GM23338 (cell line): ENCODE measurements around the gene SNX5. TPM values are rescaled to one million over a fixed set of nuclear protein-coding genes. Genes with fewer than 3 reads are reported as not detected.

Experiments used
- ATAC-seq: fragments of 200-7000 bp; cut with Tn5 transposase; 3 replicates; pipeline ENCODE4 v1.9.1; 2020
- DNase-seq: peaks from one replicate; pipeline ENCODE4 v3.0.0-alpha.2; 2015; ENCODE audit warnings: low spot score
- H2AFZ ChIP-seq: fragments of 200-600 bp; sonication (generic); 2 replicates; pipeline ENCODE4 v1.8.0; 2016; ENCODE audit warnings: antibody characterized with exemption, mild to moderate bottlenecking, moderate library complexity
- H3F3A ChIP-seq: fragments of 200-600 bp; sonication (generic); replicated peaks from 2 replicates; pipeline ENCODE4 v1.8.0; 2017; ENCODE audit warnings: antibody characterized with exemption, mixed run types, low read depth
- H3K27ac ChIP-seq: fragments of 200-600 bp; sonication (generic); 2 replicates; pipeline ENCODE4 v1.6.1; 2016; ENCODE audit warnings: low read depth
- H3K27me3 ChIP-seq: fragments of 200-600 bp; sonication (generic); 2 replicates; pipeline ENCODE4 v1.8.0; 2016; ENCODE audit warnings: mild to moderate bottlenecking, mixed run types, moderate library complexity; ENCODE audit not compliant: insufficient read depth
- H3K36me3 ChIP-seq: fragments of 200-600 bp; sonication (generic); 2 replicates; pipeline ENCODE4 v1.8.0; 2016; ENCODE audit warnings: mild to moderate bottlenecking; ENCODE audit not compliant: insufficient read depth
- H3K4me1 ChIP-seq: fragments of 200-600 bp; sonication (generic); 2 replicates; pipeline ENCODE4 v1.8.0; 2016; ENCODE audit warnings: mild to moderate bottlenecking, moderate library complexity; ENCODE audit not compliant: insufficient read depth
- H3K4me2 ChIP-seq: fragments of 200-600 bp; sonication (generic); 2 replicates; pipeline ENCODE4 v1.7.1; 2017; ENCODE audit warnings: mixed run types
- H3K4me3 ChIP-seq: fragments of 200-600 bp; sonication (generic); 2 replicates; pipeline ENCODE4 v1.6.1; 2016; ENCODE audit warnings: mixed run types
- H3K79me2 ChIP-seq: fragments of 200-600 bp; sonication (generic); replicated peaks from 2 replicates; pipeline ENCODE4 v1.8.0; 2017; ENCODE audit warnings: mild to moderate bottlenecking; ENCODE audit not compliant: insufficient read depth
- H3K9me2 ChIP-seq: fragments of 200-600 bp; sonication (generic); 2 replicates; pipeline ENCODE4 v1.8.0; 2017; ENCODE audit not compliant: insufficient read depth
- H4K20me1 ChIP-seq: fragments of 200-600 bp; sonication (generic); replicated peaks from 2 replicates; pipeline ENCODE4 v1.8.0; 2017; ENCODE audit warnings: mild to moderate bottlenecking; ENCODE audit not compliant: insufficient read depth
- H3K27ac Mint-ChIP-seq: 2 replicates; pipeline ENCODE4 v1.8.0; 2020; ENCODE audit warnings: inconsistent platforms, mild to moderate bottlenecking, moderate library complexity, mixed read lengths
- H3K27me3 Mint-ChIP-seq: 3 replicates; pipeline ENCODE4 v1.8.0; 2022; ENCODE audit warnings: low read depth, mild to moderate bottlenecking, moderate library complexity, mixed read lengths, inconsistent platforms; ENCODE audit not compliant: insufficient read depth, poor library complexity
- H3K36me3 Mint-ChIP-seq: 3 replicates; pipeline ENCODE4 v1.8.0; 2021; ENCODE audit warnings: low read depth, mild to moderate bottlenecking, inconsistent platforms, moderate library complexity, mixed read lengths
- H3K4me1 Mint-ChIP-seq: 3 replicates; pipeline ENCODE4 v1.8.0; 2020; ENCODE audit warnings: mild to moderate bottlenecking, inconsistent platforms, mixed read lengths
- H3K4me3 Mint-ChIP-seq: 3 replicates; pipeline ENCODE4 v1.8.0; 2021; ENCODE audit warnings: moderate library complexity, mild to moderate bottlenecking, inconsistent platforms, mixed read lengths
- H3K9me3 Mint-ChIP-seq: 3 replicates; pipeline ENCODE4 v1.8.0; 2020; ENCODE audit warnings: moderate library complexity, mild to moderate bottlenecking, inconsistent platforms, mixed read lengths
- CREB1 ChIP-seq: fragments of 250-450 bp; sonication (Bioruptor Pico); IDR thresholded peaks from 2 replicates; pipeline ENCODE4 v1.5.0; 2020; ENCODE audit warnings: low read depth, mild to moderate bottlenecking, moderate library complexity
- EZH2 ChIP-seq: fragments of 200-600 bp; sonication (generic); IDR thresholded peaks from one replicate; pipeline ENCODE4 v1.8.0; 2017; ENCODE audit warnings: antibody characterized with exemption, mild to moderate bottlenecking, low read depth; ENCODE audit not compliant: unreplicated experiment
- JUNB ChIP-seq: IDR thresholded peaks from one replicate; pipeline ENCODE4 v1.6.1; 2016; ENCODE audit warnings: antibody characterized with exemption; ENCODE audit not compliant: unreplicated experiment
- NANOG ChIP-seq: IDR thresholded peaks from 2 replicates; pipeline ENCODE4 v1.6.1; 2016; ENCODE audit warnings: antibody characterized with exemption, borderline replicate concordance
- POLR2AphosphoS5 ChIP-seq: IDR thresholded peaks from 2 replicates; pipeline ENCODE4 v1.6.1; 2016; ENCODE audit warnings: antibody characterized with exemption, low read depth
- STAT1 ChIP-seq: IDR thresholded peaks from one replicate; pipeline ENCODE4 v1.6.1; 2016; ENCODE audit warnings: antibody characterized with exemption; ENCODE audit not compliant: unreplicated experiment
- ZNF114 ChIP-seq: fragments of 250-450 bp; sonication (Bioruptor Pico); IDR thresholded peaks from 2 replicates; pipeline ENCODE4 v1.5.0; 2020; ENCODE audit warnings: mild to moderate bottlenecking, moderate library complexity
- ZNF331 ChIP-seq: fragments of 250-450 bp; sonication (Bioruptor Pico); IDR thresholded peaks from 2 replicates; pipeline ENCODE4 v1.5.0; 2020; ENCODE audit warnings: low read depth, mild to moderate bottlenecking, moderate library complexity
- polyA plus RNA-seq: library from polyadenylated mRNA; unstranded; fragments of >200 nt; fragmentation: Nextera tagmentation; extraction: Ambion mirVana; gene quantifications from 2 replicates; pipeline ENCODE4 v1.2.1, GENCODE V29; 2016
- total RNA-seq: library from RNA; depleted of rRNA; stranded (reverse); fragments of >200 nt; shearing (Covaris generic); gene quantifications from 2 replicates; pipeline ENCODE4 v1.2.3, GENCODE V29; 2014
- TF ChIP-seq, protein P1 (sequence below): IDR thresholded peaks from 2 replicates; pipeline ENCODE4 v1.6.1; 2016; ENCODE audit warnings: antibody characterized with exemption
- TF ChIP-seq, protein P2 (sequence below): IDR thresholded peaks from one replicate; pipeline ENCODE4 v1.6.1; 2018; ENCODE audit warnings: antibody characterized with exemption; ENCODE audit not compliant: unreplicated experiment
- TF ChIP-seq, protein P3 (sequence below): fragments of 250-450 bp; sonication (Bioruptor Pico); IDR thresholded peaks from 2 replicates; pipeline ENCODE4 v1.5.0; 2020; ENCODE audit warnings: mild to moderate bottlenecking, moderate library complexity

The SNX5 gene
- total and polyA plus RNA-seq, 2 experiments from 2014 or later: 167 to 287 TPM

DNA sequence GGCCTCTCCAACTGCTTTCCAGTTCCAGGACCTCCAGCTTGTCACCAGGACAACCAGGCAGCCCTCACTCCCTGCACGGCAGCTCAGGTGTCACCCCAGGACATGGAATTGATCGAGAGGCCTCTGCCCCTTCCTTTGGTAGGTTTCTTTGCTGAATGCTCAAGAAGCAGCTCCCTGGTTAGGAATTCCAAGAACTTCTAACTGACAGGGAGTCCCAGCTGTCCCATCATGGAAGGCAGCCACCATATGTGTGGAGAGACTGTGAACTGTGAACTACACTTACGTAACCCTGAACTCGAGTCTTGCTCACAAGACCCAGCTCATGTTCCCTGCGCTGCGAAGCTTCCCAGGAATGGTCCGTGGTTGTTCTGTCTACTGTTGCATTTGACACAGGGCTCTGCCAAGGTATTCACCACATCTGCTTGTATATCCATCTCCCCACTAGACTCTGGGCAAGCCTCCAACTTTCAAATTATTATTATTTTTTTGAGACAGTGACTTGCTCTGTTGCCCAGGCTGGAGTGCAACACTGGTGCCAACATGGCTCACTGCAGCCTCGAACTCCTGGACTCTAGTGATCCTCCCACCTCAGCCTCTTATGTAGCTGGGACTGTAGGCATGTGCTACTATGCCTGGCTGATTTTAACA lies 35.9 kb upstream of the SNX5 start:
- no peak overlapping the region for H3K4me3 Mint-ChIP-seq
- H3K27ac Mint-ChIP-seq: 0 out of 2 replicates have a peak overlapping the region, but pooled peaks have one; percentile 42
- Histone ChIP-seq H3K9me2 (no peaks in the 10 kb centered on the region), H3K27ac (no peak overlapping the region), H3K27me3 (no peaks in the 10 kb centered on the region), H4K20me1 (no peaks in the 10 kb centered on the region), H3K4me3 (no peak overlapping the region), H3F3A (no peaks in the 10 kb centered on the region), H3K4me1 (no peaks in the 10 kb centered on the region), H2AFZ (no peak overlapping the region), H3K36me3 (no peaks in the 10 kb centered on the region), H3K79me2 (no peaks in the 10 kb centered on the region), H3K4me2 (no peak overlapping the region)
- H3K36me3 Mint-ChIP-seq: peaks cover 3% of the 10 kb centered on the region; the same call in 1 of the 3 replicates
- TF ChIP-seq STAT1 (no peak), CREB1 (CRISPR knock-in tag) (no peak), NANOG (no peak), ZNF114 (CRISPR knock-in tag) (no peak), ZNF331 (CRISPR knock-in tag) (no peak), JUNB (no peak)
- TF ChIP-seq, protein P1, sequence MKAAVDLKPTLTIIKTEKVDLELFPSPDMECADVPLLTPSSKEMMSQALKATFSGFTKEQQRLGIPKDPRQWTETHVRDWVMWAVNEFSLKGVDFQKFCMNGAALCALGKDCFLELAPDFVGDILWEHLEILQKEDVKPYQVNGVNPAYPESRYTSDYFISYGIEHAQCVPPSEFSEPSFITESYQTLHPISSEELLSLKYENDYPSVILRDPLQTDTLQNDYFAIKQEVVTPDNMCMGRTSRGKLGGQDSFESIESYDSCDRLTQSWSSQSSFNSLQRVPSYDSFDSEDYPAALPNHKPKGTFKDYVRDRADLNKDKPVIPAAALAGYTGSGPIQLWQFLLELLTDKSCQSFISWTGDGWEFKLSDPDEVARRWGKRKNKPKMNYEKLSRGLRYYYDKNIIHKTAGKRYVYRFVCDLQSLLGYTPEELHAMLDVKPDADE: no peak
- TF ChIP-seq, protein P2, sequence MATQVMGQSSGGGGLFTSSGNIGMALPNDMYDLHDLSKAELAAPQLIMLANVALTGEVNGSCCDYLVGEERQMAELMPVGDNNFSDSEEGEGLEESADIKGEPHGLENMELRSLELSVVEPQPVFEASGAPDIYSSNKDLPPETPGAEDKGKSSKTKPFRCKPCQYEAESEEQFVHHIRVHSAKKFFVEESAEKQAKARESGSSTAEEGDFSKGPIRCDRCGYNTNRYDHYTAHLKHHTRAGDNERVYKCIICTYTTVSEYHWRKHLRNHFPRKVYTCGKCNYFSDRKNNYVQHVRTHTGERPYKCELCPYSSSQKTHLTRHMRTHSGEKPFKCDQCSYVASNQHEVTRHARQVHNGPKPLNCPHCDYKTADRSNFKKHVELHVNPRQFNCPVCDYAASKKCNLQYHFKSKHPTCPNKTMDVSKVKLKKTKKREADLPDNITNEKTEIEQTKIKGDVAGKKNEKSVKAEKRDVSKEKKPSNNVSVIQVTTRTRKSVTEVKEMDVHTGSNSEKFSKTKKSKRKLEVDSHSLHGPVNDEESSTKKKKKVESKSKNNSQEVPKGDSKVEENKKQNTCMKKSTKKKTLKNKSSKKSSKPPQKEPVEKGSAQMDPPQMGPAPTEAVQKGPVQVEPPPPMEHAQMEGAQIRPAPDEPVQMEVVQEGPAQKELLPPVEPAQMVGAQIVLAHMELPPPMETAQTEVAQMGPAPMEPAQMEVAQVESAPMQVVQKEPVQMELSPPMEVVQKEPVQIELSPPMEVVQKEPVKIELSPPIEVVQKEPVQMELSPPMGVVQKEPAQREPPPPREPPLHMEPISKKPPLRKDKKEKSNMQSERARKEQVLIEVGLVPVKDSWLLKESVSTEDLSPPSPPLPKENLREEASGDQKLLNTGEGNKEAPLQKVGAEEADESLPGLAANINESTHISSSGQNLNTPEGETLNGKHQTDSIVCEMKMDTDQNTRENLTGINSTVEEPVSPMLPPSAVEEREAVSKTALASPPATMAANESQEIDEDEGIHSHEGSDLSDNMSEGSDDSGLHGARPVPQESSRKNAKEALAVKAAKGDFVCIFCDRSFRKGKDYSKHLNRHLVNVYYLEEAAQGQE: no peak
- H3K4me1 Mint-ChIP-seq: peaks cover 15% of the 10 kb centered on the region; the same call in 2 of the 3 replicates
- no peaks in the 10 kb centered on the region for H3K27me3 Mint-ChIP-seq
- no peaks in the 10 kb centered on the region; the same call in 2 of the 3 replicates for H3K9me3 Mint-ChIP-seq
- ATAC-seq (no peak; the same call in 2 of the 3 replicates), DNase-seq (no peak)

DNA sequence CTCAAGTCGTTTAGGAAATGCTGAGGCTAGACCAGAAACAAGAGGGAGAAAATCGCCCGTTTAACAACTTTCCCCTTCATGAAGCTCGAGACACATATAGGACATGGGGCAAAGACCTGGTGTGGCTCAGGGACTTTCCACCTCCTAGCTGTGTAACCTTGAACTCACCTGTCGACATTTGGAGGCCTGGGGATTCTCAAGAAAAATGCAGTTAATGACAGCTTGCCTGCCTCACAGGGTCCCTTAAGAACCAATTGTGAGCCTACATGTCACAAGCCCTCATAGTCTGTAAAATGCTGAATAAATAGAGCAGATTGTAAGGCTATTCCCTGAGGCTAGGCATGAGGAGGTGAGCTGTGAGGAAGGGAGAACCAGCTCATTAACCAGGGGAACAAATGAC lies 35.3 kb upstream of the SNX5 start:
- Histone ChIP-seq H2AFZ (no peak overlapping the region), H4K20me1 (no peaks in the 10 kb centered on the region), H3K36me3 (no peaks in the 10 kb centered on the region), H3K4me1 (no peaks in the 10 kb centered on the region), H3K27me3 (no peaks in the 10 kb centered on the region), H3K27ac (no peak overlapping the region), H3K4me2 (no peak overlapping the region), H3K4me3 (no peak overlapping the region), H3K9me2 (no peaks in the 10 kb centered on the region), H3F3A (no peaks in the 10 kb centered on the region), H3K79me2 (no peaks in the 10 kb centered on the region)
- no peak for TF ChIP-seq NANOG
- TF ChIP-seq, protein P3, sequence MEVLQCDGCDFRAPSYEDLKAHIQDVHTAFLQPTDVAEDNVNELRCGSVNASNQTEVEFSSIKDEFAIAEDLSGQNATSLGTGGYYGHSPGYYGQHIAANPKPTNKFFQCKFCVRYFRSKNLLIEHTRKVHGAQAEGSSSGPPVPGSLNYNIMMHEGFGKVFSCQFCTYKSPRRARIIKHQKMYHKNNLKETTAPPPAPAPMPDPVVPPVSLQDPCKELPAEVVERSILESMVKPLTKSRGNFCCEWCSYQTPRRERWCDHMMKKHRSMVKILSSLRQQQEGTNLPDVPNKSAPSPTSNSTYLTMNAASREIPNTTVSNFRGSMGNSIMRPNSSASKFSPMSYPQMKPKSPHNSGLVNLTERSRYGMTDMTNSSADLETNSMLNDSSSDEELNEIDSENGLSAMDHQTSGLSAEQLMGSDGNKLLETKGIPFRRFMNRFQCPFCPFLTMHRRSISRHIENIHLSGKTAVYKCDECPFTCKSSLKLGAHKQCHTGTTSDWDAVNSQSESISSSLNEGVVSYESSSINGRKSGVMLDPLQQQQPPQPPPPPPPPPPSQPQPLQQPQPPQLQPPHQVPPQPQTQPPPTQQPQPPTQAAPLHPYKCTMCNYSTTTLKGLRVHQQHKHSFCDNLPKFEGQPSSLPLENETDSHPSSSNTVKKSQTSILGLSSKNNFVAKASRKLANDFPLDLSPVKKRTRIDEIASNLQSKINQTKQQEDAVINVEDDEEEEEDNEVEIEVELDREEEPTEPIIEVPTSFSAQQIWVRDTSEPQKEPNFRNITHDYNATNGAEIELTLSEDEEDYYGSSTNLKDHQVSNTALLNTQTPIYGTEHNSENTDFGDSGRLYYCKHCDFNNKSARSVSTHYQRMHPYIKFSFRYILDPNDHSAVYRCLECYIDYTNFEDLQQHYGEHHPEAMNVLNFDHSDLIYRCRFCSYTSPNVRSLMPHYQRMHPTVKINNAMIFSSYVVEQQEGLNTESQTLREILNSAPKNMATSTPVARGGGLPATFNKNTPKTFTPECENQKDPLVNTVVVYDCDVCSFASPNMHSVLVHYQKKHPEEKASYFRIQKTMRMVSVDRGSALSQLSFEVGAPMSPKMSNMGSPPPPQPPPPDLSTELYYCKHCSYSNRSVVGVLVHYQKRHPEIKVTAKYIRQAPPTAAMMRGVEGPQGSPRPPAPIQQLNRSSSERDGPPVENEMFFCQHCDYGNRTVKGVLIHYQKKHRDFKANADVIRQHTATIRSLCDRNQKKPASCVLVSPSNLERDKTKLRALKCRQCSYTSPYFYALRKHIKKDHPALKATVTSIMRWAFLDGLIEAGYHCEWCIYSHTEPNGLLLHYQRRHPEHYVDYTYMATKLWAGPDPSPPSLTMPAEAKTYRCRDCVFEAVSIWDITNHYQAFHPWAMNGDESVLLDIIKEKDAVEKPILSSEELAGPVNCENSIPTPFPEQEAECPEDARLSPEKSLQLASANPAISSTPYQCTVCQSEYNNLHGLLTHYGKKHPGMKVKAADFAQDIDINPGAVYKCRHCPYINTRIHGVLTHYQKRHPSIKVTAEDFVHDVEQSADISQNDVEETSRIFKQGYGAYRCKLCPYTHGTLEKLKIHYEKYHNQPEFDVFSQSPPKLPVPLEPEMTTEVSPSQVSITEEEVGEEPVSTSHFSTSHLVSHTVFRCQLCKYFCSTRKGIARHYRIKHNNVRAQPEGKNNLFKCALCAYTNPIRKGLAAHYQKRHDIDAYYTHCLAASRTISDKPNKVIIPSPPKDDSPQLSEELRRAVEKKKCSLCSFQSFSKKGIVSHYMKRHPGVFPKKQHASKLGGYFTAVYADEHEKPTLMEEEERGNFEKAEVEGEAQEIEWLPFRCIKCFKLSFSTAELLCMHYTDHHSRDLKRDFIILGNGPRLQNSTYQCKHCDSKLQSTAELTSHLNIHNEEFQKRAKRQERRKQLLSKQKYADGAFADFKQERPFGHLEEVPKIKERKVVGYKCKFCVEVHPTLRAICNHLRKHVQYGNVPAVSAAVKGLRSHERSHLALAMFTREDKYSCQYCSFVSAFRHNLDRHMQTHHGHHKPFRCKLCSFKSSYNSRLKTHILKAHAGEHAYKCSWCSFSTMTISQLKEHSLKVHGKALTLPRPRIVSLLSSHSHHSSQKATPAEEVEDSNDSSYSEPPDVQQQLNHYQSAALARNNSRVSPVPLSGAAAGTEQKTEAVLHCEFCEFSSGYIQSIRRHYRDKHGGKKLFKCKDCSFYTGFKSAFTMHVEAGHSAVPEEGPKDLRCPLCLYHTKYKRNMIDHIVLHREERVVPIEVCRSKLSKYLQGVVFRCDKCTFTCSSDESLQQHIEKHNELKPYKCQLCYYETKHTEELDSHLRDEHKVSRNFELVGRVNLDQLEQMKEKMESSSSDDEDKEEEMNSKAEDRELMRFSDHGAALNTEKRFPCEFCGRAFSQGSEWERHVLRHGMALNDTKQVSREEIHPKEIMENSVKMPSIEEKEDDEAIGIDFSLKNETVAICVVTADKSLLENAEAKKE (CRISPR knock-in tag): no peak
- no peak for TF ChIP-seq ZNF114 (CRISPR knock-in tag)
- no peak for TF ChIP-seq EZH2
- no peak for TF ChIP-seq CREB1 (CRISPR knock-in tag)
- no peak for TF ChIP-seq POLR2AphosphoS5
- no peak for ATAC-seq
- H3K9me3 Mint-ChIP-seq: no peaks in the 10 kb centered on the region; the same call in 2 of the 3 replicates
- DNase-seq: no peak
- H3K27ac Mint-ChIP-seq: no peak overlapping the region
- 0 out of 3 replicates have a peak, but pooled peaks cover under 1% of the 10 kb centered on the region for H3K36me3 Mint-ChIP-seq
- no peaks in the 10 kb centered on the region for H3K27me3 Mint-ChIP-seq
- H3K4me1 Mint-ChIP-seq: peaks cover 15% of the 10 kb centered on the region; the same call in 2 of the 3 replicates
- no peak overlapping the region for H3K4me3 Mint-ChIP-seq
